ENCODE measurements around the gene FOXN3. TPM values are rescaled to one million over a fixed set of nuclear protein-coding genes. Genes with fewer than 3 reads are reported as not detected.

The FOXN3 gene
- total and polyA plus RNA-seq, 8 donors = 43.5 to 80.7 (median 49.1) TPM

- no peak for DNase-seq
- Histone ChIP-seq H3K4me3 (no peak overlapping the region), H3K9me3 (peaks cover 0 to 8% of the 10 kb centered on the region in 2 donors), H3K4me1 (peaks cover 0 to 21% of the 10 kb centered on the region in 2 donors), H3K36me3 (no peaks in the 10 kb centered on the region), H3K27ac (no peak overlapping the region), H3K27me3 (no peaks in the 10 kb centered on the region)
- no peak for ATAC-seq
- intact Hi-C loops (cut with DNase I) = no loop called here
- no peak for TF ChIP-seq CTCF (IDR thresholded peaks at IDR 0.05)
Measured at GRCh38 chr14:89379891-89380820, 36.9 kb downstream of the FOXN3 start.

- no peak for DNase-seq
- peaks cover 0 to 21% of the 10 kb centered on the region in 2 donors for H3K4me1 ChIP-seq
- H3K9me3 ChIP-seq = peaks cover 0 to 8% of the 10 kb centered on the region in 2 donors
- H3K27me3 ChIP-seq = no peaks in the 10 kb centered on the region
- H3K4me3 ChIP-seq = no peak overlapping the region
- no peak for TF ChIP-seq CTCF (IDR thresholded peaks at IDR 0.05)
- ATAC-seq = no peak
- H3K36me3 ChIP-seq = no peaks in the 10 kb centered on the region
- intact Hi-C loops (cut with DNase I) = no loop called here
- H3K27ac ChIP-seq = no peak overlapping the region
Measured at GRCh38 chr14:89379006-89379405, 38.0 kb downstream of the FOXN3 start.

GRCh38 chr14:89378119-89378518 is 38.9 kb downstream of the FOXN3 start:
- Histone ChIP-seq H3K4me1 (peaks cover 0 to 25% of the 10 kb centered on the region in 2 donors), H3K36me3 (no peaks in the 10 kb centered on the region), H3K27me3 (no peaks in the 10 kb centered on the region), H3K4me3 (no peak overlapping the region), H3K9me3 (peaks cover 0 to 8% of the 10 kb centered on the region in 2 donors), H3K27ac (peak overlapping the region in 1 of 2 donors; percentile 33)
- TF ChIP-seq CTCF (IDR thresholded peaks at IDR 0.05) = no peak
- ATAC-seq = peak; percentile 36
- intact Hi-C loops (cut with DNase I) = no loop called here
- DNase-seq = no peak

GRCh38 chr14:89377544-89377943 is 39.5 kb downstream of the FOXN3 start:
- H3K4me3 ChIP-seq = no peak overlapping the region
- H3K4me1 ChIP-seq = peaks cover 0 to 26% of the 10 kb centered on the region in 2 donors
- H3K27me3 ChIP-seq = no peaks in the 10 kb centered on the region
- H3K36me3 ChIP-seq = no peaks in the 10 kb centered on the region
- no peak for DNase-seq
- intact Hi-C loops (cut with DNase I) = no loop called here
- H3K9me3 ChIP-seq = peaks cover 0 to 8% of the 10 kb centered on the region in 2 donors
- no peak for ATAC-seq
- H3K27ac ChIP-seq = peak overlapping the region in 1 of 2 donors; percentile 33
- no peak for TF ChIP-seq CTCF (IDR thresholded peaks at IDR 0.05)

- Histone ChIP-seq H3K27ac (no peak overlapping the region), H3K4me3 (no peak overlapping the region), H3K4me1 (peaks cover 0 to 32% of the 10 kb centered on the region in 2 donors), H3K9me3 (peaks cover 0 to under 1% of the 10 kb centered on the region in 2 donors), H3K27me3 (no peaks in the 10 kb centered on the region), H3K36me3 (no peaks in the 10 kb centered on the region)
- intact Hi-C loops (cut with DNase I) = no loop called here
- ATAC-seq = no peak
- no peak for TF ChIP-seq CTCF (IDR thresholded peaks at IDR 0.05)
- no peak for DNase-seq
Measured at GRCh38 chr14:89374908-89375307, 42.1 kb downstream of the FOXN3 start.

Data from left lung (tissue), 10 donors.